Pericardium fibroblast (primary cell): Measurements from ENCODE around the gene RPL38. TPM values are rescaled to one million over a fixed set of nuclear protein-coding genes. Genes with fewer than 3 reads are reported as not detected.

ENCODE experiments used
- total RNA-seq: library from RNA; depleted of rRNA; stranded (reverse); fragments of >200 nt; gene quantifications from 2 replicates; pipeline ENCODE4 v1.2.3, GENCODE V29; 2015

Gene RPL38
- 1,163 and 1,192 TPM in 2 replicates for total RNA-seq

GRCh38 chr17:74203439-74204240 is at the start of gene RPL38:
Gene RPL38 (plus strand): TSS chr17:74203678. CDS start chr17:74203956, 278 bp downstream.

GRCh38 chr17:74212913-74213791 is 9.7 kb downstream of the RPL38 start, which contains the start of gene TTYH2:
Gene TTYH2 (plus strand): TSS chr17:74213571. CDS start chr17:74213588, 17 bp downstream.

Other genes starting within 250 kb of the RPL38 start
- gene TTYH2, start 9.9 kb downstream of the RPL38 start, total RNA-seq: 11.9 and 18.2 TPM in 2 replicates
- not detected in 2 replicates for gene DNAI2, start 70.6 kb downstream of the RPL38 start, total RNA-seq
- gene KIF19, start 122.5 kb downstream of the RPL38 start, total RNA-seq: not detected in 2 replicates
- gene BTBD17, start 158.2 kb downstream of the RPL38 start, total RNA-seq: not detected in 2 replicates
- gene GPR142, start 163.8 kb downstream of the RPL38 start, total RNA-seq: not detected in 2 replicates
- gene GPRC5C, start 228.4 kb downstream of the RPL38 start, total RNA-seq: 6.9 and 54.8 TPM in 2 replicates